ELR (cell line): ENCODE measurements around the gene ARV1.
"Not testable (repeated sequence)": the region's sequence is repeated elsewhere in the genome, so short reads cannot be mapped to it uniquely, and the experiment has no call there.

Experiments
- DNase-seq: peaks from one replicate; pipeline ENCODE4 v3.0.0-alpha.2; 2015; ENCODE audit warnings: low read depth

Gene ARV1

DNA sequence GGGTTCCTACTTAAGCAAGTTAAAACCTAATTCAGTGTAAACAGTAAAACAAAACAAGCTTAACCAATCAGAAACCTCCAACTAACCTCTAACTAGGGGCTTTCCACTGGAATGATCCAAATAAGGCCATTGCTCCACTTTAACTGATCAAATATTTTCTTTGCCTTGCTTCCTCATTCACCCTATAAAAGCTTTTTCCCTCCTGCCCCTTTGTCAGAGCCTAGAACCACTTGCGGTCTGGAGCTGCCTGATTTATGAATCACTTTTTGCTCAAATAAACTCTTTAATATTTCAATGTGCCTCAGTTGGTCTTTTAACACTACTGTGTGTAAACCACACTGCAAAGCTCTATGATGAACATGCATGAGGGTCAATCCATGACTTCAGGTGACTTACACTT, 65.7 kb downstream of the ARV1 start:
- DNase-seq, result no peak

DNA sequence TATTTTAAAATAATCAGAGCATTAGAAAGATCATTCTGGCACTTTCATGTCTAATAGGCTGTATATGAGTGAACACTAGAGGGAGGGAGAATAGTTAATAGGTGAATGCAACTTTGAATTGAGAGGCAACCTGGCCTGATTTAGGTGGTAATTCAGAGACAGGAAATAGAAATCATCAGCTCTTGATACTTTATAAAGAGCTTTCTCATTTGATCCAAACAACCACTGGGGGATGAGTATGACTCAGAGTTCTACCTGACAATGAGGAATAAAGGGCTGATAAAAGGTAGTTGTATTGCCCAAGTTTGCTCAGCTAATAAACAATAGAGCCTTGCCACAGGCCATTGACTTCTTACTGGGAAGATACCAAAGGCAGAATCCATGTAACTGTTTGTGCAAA, 66.4 kb downstream of the ARV1 start:
- DNase-seq, result no peak

DNA sequence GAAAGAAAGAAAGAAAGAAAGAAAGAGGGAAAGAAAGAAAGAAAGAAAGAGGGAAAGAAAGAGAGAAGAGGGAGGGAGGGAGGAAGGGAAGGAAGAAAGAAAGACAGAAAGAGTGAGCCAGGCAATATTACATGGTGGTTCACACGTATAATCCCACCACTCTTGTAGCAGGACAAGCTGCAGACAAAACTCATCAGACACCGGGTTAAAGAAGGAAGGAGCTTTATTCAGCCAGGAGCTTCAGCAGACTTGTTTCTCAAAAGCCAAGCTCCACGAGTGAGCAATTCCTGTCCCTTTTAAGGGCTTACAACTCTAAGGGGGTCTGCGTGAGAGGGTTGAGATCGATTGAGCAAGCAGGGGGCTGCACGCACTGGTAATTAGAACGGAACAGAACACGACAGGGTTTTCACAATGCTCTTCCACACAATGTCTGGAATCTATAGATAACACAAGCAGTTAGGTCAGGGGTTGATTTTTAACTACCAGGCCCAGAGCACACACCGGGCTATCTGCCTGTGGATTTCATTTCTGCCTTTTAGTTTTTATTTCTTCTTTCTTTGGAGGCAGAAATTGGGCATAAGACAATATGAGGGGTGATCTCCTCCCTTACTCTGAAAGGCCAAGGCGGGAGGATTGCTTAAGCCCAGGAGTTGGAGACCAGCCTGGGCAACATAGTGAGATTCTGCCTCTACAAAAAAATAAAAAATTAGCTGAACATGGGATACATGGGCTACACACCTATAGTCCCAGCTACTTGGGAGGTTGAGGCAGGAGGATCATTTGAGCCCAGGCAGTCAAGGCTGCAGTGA, 67.2 kb downstream of the ARV1 start:
- DNase-seq, result not testable (repeated sequence)

DNA sequence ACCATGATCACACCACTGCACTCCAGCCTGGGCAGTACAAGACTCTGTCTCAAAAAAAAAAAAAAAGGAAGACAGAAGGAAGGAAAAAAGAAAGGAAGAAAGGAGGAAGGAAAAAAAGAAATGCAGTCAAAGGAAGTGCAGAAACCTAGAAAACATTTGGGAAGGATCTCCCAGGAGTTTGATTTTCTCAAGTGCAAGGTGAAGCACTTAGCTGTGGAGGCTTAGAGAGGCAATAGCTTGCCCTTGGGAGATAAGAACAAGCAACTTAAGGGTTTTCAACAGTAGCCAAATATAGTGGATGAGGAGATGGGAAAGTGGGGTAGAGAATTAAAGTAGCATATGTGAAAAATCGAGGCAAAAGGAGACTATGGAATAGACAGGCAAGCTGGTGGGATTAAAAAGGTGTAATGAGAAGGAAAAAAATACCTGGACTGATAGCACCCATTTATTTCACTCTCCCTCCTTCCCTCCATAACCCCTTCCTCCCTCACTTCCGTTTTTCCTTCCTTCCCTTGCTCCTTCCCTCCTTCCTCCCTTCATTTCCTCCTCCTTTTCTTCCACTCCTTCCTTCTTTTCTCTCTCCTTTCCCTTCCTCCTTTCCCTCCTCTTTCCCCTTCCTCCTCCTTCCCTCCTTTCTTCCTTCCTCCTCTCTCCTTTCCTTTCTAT, 68.0 kb downstream of the ARV1 start:
- DNase-seq, result no peak

DNA sequence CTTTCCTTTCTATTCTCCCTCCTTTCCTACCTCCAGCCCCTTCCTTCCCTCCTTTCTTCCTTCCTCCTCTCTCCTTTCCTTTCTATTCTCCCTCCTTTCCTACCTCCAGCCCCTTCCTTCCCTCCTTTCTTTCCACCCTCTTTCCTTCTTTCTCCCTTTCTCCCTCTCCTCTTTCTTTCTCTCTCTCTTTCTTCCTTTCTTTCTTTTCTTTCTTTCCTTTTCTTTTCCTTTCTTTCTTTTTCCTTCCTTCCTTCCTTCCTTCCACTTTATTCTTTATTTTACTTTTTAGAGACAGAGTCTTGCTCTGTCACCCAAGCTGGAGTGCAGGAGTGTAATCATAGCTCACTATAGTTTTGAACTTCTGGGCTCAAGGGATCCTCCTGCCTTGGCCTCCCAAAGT, 68.6 kb downstream of the ARV1 start:
- not testable (repeated sequence) for DNase-seq

DNA sequence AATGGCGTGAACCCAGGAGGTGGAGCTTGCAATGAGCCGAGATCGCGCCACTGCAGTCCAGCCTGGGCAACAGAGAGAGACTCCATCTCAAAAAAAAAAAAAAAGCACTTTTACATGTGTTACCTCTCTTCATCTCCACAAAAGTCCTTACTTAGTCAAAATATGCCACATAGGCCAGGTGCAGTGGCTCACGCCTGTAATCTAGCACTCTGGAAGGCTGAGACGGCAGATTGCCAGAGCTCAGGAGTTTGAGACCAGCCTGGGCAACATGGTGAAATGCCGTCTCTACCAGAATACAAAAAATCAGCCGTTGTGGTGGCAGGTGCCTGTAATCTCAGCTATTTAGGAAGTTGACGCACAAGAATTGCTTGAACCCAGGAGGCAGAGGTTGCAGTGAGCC, 69.5 kb downstream of the ARV1 start:
- DNase-seq, result not testable (repeated sequence)

DNA sequence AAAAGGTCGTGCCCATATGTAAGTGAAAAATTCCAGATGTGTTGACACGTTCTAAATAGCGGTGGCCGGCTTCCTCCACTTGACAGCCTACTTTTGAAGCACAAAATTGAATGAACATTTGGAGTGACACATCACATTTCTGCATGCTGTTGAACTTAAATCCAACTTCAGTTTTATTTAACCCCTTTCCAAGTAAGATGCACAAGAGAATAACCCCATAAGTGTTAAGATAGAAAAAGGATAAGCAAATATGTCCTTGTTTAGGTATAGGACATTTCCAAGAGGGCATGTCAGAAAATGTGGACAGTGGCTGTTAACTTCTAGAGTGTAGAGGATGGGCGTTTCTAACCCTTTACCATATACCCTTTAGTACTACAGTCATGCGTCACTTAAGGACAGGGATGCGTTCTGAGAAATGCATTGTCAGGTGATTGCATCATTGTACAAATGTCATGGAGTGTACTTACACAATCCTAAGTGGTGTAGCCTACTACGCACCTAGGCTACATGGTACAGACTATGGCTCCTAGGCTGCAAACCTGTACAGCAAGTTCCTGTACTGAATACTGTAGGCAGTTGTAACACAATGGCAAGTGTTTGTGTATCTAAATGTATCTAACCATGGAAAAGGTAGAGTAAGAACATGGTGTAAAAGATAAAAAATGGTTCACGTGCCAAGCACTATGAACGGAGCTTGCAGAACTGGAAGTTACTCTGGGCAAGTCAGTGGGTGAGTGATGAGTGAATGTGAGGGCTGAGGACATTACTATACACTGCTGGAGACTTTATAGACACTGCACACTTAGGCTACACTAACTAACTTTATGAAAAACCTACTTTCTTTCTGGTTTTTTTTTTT, 70.5 kb downstream of the ARV1 start:
- DNase-seq, result no peak
